ENCODE measurements around the gene RABGAP1.

RABGAP1 gene

GRCh38 chr9:123089790-123090189, 149.0 kb downstream of the RABGAP1 start:
- no peak for DNase-seq

- DNase-seq = no peak
Measured at GRCh38 chr9:123090198-123090896, 149.5 kb downstream of the RABGAP1 start.

GRCh38 chr9:123090956-123091355, 150.1 kb downstream of the RABGAP1 start:
- no peak for DNase-seq

- DNase-seq = no peak
Measured at GRCh38 chr9:123091459-123091858, 150.6 kb downstream of the RABGAP1 start.

- no peak for DNase-seq
Measured at GRCh38 chr9:123093141-123093540, 152.3 kb downstream of the RABGAP1 start.

GRCh38 chr9:123096987-123097386, 156.2 kb downstream of the RABGAP1 start:
- DNase-seq = no peak

GRCh38 chr9:123097430-123098095, 156.7 kb downstream of the RABGAP1 start:
- DNase-seq = no peak

GRCh38 chr9:123098096-123098459, 157.3 kb downstream of the RABGAP1 start:
- no peak for DNase-seq

GRCh38 chr9:123099042-123099441, 158.2 kb downstream of the RABGAP1 start:
- no peak for DNase-seq

GRCh38 chr9:123099548-123099947, 158.7 kb downstream of the RABGAP1 start:
- no peak for DNase-seq

GRCh38 chr9:123102375-123103113, 161.7 kb downstream of the RABGAP1 start:
- DNase-seq = no peak

GRCh38 chr9:123104807-123105206, 164.0 kb downstream of the RABGAP1 start:
- DNase-seq = no peak

GRCh38 chr9:123105490-123105889, 164.7 kb downstream of the RABGAP1 start:
- DNase-seq = no peak

- DNase-seq = no peak
Measured at GRCh38 chr9:123107639-123108285, 166.9 kb downstream of the RABGAP1 start.

- DNase-seq = no peak
Measured at GRCh38 chr9:123108976-123109375, 168.2 kb downstream of the RABGAP1 start.

- no peak for DNase-seq
Measured at GRCh38 chr9:123109540-123110279, 168.9 kb downstream of the RABGAP1 start.

- DNase-seq = no peak
Measured at GRCh38 chr9:123111427-123112014, 170.7 kb downstream of the RABGAP1 start.

GRCh38 chr9:123112015-123112975, 171.5 kb downstream of the RABGAP1 start:
- no peak for DNase-seq

- DNase-seq = no peak
Measured at GRCh38 chr9:123113185-123113584, 172.4 kb downstream of the RABGAP1 start.

- DNase-seq = no peak
Measured at GRCh38 chr9:123115146-123115913, 174.5 kb downstream of the RABGAP1 start.

All from activated CD8-positive, alpha-beta memory T cell treated with anti-CD3 and anti-CD28 coated beads, Interleukin-2, amount 50 U/mL, for 4 hours (primary cell).